ENCODE data around the gene ABCC8.
"Not testable (repeated sequence)": the region's sequence is repeated elsewhere in the genome, so short reads cannot be mapped to it uniquely, and the experiment has no call there.

The ABCC8 gene

GRCh38 chr11:17428925-17429324 lies 47.7 kb downstream of the ABCC8 start:
- no peak for TF ChIP-seq ZFP30 (CRISPR knock-in tag; IDR thresholded peaks at IDR 0.05)
- TF ChIP-seq ZNF565 (CRISPR knock-in tag; conservative IDR thresholded peaks at IDR 0.05; ENCODE audit: low read depth) = no peak
- ATAC-seq = no peak

- ATAC-seq = no peak
- no peak for TF ChIP-seq GLIS3 (CRISPR knock-in tag; IDR thresholded peaks at IDR 0.05)
- no peak for TF ChIP-seq TSHZ2 (CRISPR knock-in tag; IDR thresholded peaks at IDR 0.05)
- no peak for TF ChIP-seq OSR1 (CRISPR knock-in tag; IDR thresholded peaks at IDR 0.05)
Observed at GRCh38 chr11:17428261-17428660, 48.4 kb downstream of the ABCC8 start.

GRCh38 chr11:17426233-17426632 lies 50.4 kb downstream of the ABCC8 start:
- not testable (repeated sequence) for ATAC-seq

- ATAC-seq = no peak
Observed at GRCh38 chr11:17423533-17424310, 52.9 kb downstream of the ABCC8 start.

GRCh38 chr11:17421781-17422180 lies 54.9 kb downstream of the ABCC8 start:
- ATAC-seq = no peak
- no peak for TF ChIP-seq CREB5 (CRISPR knock-in tag; IDR thresholded peaks at IDR 0.05; ENCODE audit: low read depth)
- TF ChIP-seq ZFP3 (CRISPR knock-in tag; IDR thresholded peaks at IDR 0.05) = no peak
- TF ChIP-seq OSR1 (CRISPR knock-in tag; IDR thresholded peaks at IDR 0.05) = no peak
- no peak for TF ChIP-seq ZC3H10 (CRISPR knock-in tag; IDR thresholded peaks at IDR 0.05)
- TF ChIP-seq ZNF565 (CRISPR knock-in tag; conservative IDR thresholded peaks at IDR 0.05; ENCODE audit: low read depth) = no peak
- TF ChIP-seq TSHZ2 (CRISPR knock-in tag; IDR thresholded peaks at IDR 0.05) = no peak
- no peak for TF ChIP-seq BACH2 (CRISPR knock-in tag; IDR thresholded peaks at IDR 0.05; ENCODE audit: borderline replicate concordance)
- no peak for TF ChIP-seq POU6F1 (CRISPR knock-in tag; IDR thresholded peaks at IDR 0.05; ENCODE audit: borderline replicate concordance, low read depth)

More at GRCh38 chr11:17423533-17424310, 52.9 kb downstream of the ABCC8 start:
- TF ChIP-seq ZC3H10 (CRISPR knock-in tag; IDR thresholded peaks at IDR 0.05) (no peak), SNAI2 (CRISPR knock-in tag; IDR thresholded peaks at IDR 0.05) (no peak), CSDC2 (CRISPR knock-in tag; IDR thresholded peaks at IDR 0.05) (no peak), ZNF70 (CRISPR knock-in tag; IDR thresholded peaks at IDR 0.05) (no peak), ISL1 (CRISPR knock-in tag; IDR thresholded peaks at IDR 0.05) (no peak), CSRNP3 (CRISPR knock-in tag; IDR thresholded peaks at IDR 0.05) (no peak), ZFP30 (CRISPR knock-in tag; IDR thresholded peaks at IDR 0.05) (no peak), ESRRG (CRISPR knock-in tag; IDR thresholded peaks at IDR 0.05) (no peak), GLIS3 (CRISPR knock-in tag; IDR thresholded peaks at IDR 0.05) (no peak), ARNTL (CRISPR knock-in tag; IDR thresholded peaks at IDR 0.05; ENCODE audit: borderline replicate concordance, low read depth) (no peak), PATZ1 (CRISPR knock-in tag; IDR thresholded peaks at IDR 0.05; ENCODE audit: borderline replicate concordance) (no peak), OSR1 (CRISPR knock-in tag; IDR thresholded peaks at IDR 0.05) (no peak), ZNF565 (CRISPR knock-in tag; conservative IDR thresholded peaks at IDR 0.05; ENCODE audit: low read depth) (no peak)

Measured in SK-N-SH treated with all-trans-retinoic acid at 6 μM for 48 hours (cell line).